SH-SY5Y (cell line): ENCODE measurements around the gene CNIH3.

Source experiments
- GATA2 ChIP-seq: IDR thresholded peaks from 2 replicates; pipeline ENCODE4 v1.6.1; 2011; ENCODE audit warnings: mild to moderate bottlenecking, low read depth, low read length
- GATA3 ChIP-seq: IDR thresholded peaks from 2 replicates; pipeline ENCODE4 v1.6.1; 2011; ENCODE audit warnings: low read depth, mild to moderate bottlenecking, low read length, moderate library complexity

CNIH3 gene

DNA sequence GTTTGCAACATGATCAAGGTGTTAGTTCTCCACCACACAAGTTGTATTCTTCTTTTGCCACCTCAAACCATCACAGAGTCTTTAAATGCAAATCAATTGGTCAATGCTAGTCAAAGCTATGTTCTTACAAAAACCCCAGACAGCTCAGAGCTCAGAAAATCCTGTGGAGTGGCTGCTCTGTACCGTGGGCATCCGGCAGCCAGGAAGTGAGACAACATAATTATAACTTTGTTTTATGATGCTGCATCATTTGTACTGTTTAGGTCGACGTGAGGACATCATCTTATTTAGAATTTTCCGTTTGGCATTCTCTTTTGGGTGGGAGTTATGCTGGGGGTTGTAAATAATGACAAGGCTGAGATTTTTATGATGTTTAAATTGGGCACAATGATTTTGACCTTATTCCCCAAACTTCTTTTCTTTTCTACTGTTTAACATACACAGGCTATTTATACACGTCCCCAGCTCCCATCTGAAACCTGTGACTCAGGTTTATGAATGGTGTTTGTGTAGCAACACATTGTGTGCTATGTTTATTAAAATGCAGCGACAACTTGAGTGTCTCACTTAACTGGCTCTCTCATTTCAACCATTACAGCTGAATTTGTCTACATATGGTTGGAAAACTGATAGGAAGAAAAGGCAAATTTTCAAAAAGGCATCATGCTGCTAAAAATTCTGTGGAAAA lies 124.0 kb downstream of the CNIH3 start:
- no peak for TF ChIP-seq GATA3
- no peak for TF ChIP-seq GATA2

DNA sequence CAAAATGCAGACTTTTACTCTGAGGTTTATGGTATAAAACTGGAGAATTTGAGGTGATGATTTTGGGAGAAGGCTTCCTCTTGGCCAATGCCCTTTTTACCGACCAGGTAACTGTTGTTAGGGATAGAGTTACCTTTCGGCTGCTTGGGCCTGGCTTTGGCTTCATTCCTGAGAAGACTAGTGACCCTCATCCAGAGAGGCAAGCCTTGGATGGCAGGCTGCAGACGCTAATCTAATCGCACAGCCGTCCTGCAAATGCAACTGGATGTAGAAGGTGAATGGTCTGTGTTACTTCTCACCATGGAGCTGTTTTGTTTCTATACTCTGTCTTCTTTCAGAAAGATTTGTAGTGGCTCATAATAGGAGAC lies 124.6 kb downstream of the CNIH3 start:
- no peak for TF ChIP-seq GATA3
- TF ChIP-seq GATA2, result no peak

DNA sequence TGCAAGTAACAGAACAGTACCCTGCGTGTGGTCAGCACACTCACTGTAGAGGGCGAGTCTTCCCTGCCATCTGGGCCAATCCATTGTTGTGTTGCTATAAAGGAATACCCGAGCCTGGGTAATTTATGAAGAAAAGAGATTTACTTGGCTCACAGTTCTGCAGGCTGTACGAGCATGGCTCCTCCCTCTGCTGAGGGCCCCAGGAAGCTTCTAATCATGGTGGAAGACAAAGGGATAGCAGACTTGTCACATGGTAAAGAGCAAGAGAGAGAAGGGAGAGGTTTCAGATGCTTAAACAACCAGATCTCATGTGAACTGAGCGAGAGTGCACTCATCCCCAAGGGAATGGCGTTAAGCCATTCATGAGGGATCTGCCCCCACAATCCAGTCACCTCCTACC lies 126.2 kb downstream of the CNIH3 start:
- TF ChIP-seq GATA3, result no peak
- no peak for TF ChIP-seq GATA2

DNA sequence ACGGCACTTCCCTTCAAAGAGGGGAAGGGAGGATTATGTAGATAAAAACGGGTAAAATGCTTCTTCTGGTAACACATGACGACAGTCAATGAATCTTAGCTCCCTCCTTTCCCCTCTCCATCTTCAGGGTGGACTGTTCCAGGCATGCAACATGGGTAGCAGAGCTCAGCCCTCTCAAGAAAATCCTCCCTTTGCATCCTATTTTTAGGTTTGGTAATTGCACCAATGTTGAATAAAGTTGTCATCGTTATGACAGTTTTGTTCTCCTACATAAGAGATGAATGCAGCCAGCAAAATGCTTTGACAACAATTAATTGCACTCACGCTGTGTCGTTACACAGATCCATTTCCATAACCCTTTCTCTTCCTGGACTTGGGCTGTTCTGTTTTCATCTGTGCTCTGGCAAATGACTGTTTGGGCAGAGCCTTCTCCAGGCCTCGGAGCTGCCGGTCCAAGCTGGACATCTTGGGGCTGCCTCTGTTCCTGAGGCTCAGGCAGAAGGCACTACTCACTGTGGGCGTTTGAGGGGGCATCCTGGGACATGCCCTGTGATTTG lies 127.6 kb downstream of the CNIH3 start:
- TF ChIP-seq GATA3 (no peak), GATA2 (no peak)

DNA sequence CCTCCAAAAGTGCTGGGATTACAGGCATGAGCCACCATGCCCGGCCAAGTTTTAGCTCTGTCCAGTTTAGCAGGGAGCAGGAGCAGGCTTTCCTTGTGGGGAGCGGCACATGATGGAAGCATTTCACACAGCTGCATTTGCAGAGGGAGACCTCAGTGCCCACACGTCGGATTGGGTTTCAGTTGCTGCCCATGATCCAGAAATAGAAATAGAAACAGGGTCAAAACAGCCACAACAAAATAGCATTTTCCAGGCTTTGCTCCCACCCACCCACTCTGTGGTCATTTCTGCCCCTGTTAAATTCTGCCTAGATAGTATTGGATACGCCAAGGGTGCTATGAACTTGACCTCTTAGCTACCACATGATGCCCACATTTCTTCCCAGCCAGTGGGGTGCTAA lies 128.4 kb downstream of the CNIH3 start:
- TF ChIP-seq GATA2 (no peak), GATA3 (no peak)

DNA sequence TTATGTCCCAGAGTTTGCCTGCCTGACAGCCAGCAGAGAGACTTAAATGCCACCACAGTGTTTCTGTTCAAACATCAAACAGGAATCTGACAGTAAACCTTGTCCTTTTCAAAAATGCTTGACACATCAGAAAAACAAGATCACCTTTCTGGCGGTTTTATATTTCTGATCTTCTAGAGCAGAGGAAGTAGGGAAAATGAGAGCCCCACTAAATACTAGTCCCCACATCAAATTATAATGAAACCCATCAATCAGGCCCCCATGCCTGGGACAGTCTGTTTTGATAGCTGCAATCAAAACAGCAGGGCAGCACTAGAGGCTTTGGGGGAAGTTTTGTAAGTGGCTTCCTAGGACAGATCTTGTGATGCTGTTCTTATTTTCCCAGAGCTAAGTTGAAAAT lies 129.3 kb downstream of the CNIH3 start:
- no peak for TF ChIP-seq GATA3

DNA sequence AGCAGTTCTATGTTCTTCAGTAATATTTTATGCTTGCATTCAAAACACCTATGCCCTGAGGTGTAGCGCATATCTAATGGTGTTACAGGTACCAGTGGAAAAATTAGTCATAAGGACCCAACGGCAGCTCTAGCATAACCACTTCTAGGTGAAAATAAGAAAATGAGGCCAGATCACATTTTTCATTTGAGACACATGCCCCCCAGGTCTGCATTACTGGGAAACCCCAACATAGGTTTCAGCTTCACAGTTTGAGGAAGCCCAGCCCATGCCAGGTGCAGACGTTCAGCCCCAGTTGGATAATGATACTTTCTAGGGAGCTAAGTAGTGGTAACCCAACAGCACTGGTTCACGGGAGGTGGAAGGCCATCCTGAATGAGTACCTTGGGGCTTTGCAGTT lies 129.8 kb downstream of the CNIH3 start:
- TF ChIP-seq GATA2 (no peak), GATA3 (no peak)

DNA sequence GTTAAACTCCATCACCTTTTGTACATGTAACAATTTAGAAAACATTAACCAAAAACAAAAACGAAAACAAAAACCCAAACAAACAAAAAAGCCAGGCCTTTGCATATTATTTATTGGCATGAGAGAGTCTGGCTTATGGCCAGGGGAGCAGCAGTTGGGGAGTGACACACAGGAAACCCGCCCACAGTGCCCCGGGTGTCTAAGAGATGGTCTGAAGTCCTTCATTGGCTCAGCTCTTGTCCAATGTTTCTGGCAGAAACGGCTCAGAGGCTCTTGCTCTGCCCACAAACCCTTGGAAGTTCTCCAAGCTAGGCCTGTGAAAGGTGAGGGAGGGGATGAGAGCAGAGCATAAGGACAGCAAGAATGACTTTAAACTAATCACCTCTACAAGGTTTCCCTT lies 131.5 kb downstream of the CNIH3 start:
- TF ChIP-seq GATA3, result no peak
- no peak for TF ChIP-seq GATA2

DNA sequence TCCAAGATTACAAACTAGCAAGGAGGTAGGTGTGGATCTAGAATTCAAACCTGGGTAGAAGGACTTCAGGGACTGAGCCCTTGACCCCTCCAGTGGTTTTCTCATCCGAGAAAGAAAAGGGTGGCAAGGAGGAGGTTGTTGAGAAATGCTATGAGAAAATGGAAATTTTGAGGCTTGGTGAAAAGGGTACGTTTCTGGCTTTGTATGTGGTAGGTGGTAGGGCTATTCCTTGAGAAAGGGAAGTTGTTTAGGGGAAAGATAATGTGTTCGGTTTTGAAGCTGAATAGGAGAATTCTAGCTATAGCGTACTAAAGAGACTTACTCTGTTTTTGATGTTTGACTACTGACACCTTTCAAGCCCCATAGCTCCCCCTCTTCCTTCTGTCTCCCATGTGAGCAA lies 133.8 kb downstream of the CNIH3 start:
- no peak for TF ChIP-seq GATA2
- no peak for TF ChIP-seq GATA3

DNA sequence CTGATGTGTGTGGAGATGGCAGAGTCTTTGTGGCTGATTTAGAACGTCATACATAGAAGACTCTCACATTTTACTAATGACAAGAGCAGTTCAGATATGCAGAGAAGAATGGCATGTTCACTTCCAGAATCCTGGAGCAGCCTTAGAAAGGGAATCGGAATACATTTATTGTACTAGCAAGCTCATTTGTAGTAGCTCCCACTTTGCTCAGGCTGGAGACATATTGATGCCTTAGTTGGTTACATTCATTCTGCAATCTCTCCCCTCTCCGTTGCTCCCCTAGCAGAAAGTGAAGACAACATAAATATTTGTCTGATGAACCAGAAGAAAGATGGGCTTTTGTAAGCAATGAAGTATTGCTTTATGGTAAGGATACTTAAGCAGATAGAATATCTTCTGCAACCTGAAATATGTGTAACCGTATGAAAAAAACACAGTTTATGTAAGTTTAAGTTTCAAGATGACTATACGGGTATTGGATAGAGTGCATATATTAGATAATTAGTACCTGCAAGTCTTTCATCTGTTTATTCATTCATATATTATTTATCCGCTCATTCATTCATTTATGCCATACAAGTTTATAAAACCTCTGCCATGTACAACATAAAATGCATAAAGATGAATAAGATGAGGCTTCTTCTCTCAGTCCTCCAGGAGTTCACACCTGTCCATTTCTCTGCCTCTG lies 135.7 kb downstream of the CNIH3 start:
- no peak for TF ChIP-seq GATA2
- TF ChIP-seq GATA3, result no peak

DNA sequence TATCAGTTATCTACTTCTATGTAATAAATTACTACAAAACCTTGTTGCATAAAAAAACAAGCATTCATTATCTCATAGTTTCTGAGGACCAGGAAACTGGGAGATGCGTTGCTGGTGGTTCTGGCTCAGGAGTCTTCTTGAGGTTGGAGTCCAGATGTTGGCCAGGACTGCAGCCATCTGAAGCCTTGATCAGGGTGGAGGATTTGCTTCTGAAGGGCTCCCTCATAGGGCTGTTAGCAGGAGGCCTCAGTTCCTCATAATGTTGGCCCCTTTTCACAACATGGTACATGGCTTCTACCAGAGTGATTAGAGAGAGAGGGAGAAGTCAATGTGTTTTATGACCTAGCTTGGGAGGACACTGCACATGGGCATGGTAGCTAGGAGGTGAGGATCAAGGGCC lies 137.4 kb downstream of the CNIH3 start:
- TF ChIP-seq GATA3 (no peak), GATA2 (no peak)

DNA sequence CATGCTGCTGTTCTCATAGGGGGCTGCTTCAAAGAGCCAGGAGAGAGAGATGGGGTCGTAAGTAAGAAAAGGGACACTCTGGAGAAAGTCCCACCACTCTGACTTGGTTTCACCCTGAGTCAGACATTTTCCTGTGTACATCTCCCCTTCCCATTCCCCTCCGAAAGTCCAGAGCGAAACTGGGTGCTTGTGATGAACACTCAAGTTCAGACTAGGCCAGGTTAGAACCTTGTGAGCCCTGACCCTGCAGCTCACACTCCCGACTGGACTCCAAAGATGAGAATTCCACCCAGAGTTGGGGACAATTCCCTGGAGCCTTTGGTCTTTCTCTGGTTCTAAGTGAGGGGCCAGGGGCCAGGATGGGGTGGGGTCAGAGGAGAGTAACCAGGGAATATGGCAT lies 139.5 kb downstream of the CNIH3 start:
- TF ChIP-seq GATA3 (no peak), GATA2 (no peak)

DNA sequence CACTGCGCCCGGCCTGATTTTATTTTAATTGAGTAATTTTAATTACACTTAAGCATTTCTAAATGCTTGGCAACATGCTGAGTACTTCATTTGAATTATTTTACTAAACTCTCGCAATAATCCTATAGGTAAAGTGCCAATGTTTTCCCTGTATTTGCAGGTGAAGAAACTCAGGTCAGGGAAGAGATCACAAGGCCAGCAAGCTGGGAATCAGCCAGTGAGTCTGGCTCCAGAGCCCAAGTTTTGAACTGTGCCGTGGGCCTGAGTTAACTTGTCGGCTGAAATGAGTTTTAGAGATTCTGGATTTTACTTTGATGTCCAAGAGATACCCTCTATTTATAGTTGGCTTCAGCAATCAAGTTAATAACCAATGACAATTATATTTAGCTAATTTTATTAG lies 141.4 kb downstream of the CNIH3 start:
- TF ChIP-seq GATA3 (no peak), GATA2 (no peak)

DNA sequence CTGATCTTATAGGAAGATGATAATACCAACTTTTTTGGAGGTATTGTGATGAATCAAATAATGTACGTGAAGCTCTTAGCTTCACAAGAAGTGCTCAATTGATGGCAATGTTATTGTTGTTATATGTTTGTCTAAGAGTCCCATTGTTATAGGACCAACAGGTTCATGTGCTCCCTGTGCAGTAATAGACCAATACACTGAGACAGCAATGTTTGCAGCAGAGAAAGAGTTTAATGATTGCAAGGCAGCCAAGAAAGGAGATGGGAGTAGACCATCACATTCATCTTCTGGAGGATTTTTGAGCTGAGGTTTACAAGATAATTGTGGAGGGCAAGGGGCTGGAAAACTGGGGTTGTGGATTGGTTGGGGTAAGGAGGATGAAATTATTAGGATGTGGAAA lies 143.0 kb downstream of the CNIH3 start:
- TF ChIP-seq GATA2 (no peak), GATA3 (no peak)

DNA sequence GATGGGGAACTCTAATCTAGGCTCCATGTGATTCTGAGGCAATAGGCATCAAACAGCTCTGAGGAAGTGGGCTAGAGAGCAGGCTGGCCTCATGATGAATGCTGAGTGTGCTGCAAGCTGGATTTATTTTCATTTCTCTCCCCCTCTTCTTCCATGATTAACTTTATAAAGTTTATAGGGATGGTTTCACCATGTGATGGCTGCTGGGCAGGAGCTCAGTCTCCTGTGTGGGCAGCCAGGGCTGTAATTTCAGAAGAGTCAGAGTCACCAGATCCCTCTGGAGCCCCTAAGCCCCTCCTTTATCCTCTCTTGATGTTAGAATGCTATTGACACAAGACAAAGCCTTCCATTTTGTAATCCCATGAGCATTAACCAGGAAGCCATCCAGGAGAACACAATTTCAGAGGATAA lies 143.6 kb downstream of the CNIH3 start:
- TF ChIP-seq GATA2 (no peak), GATA3 (no peak)
